ENCODE data around the gene CRTC3.

CRTC3 gene

GRCh38 chr15:90529371-90530249, at the start of gene CRTC3:
Gene CRTC3 (plus strand): TSS chr15:90529923. CDS start chr15:90530072, 149 bp downstream.
- DNase-seq (ENCODE audit: low read depth): peak; percentile 72
- TF ChIP-seq POLR2A (IDR thresholded peaks at IDR 0.05; ENCODE audit: extremely low read depth, insufficient read length) (peak; percentile 54), MYC (IDR thresholded peaks at IDR 0.05; ENCODE audit: low read depth, low read length) (no peak; the same call in 1 of the 2 replicates), CTCF (IDR thresholded peaks at IDR 0.05; ENCODE audit: low read depth, low read length) (no peak), MAX (IDR thresholded peaks at IDR 0.05; ENCODE audit: low read depth, low read length) (0 out of 2 replicates have a peak, but pooled peaks have one; percentile 4)
- H3K4me3 ChIP-seq (ENCODE audit: low read depth, low read length): peak within 1 kb of the TSS; percentile 72

GRCh38 chr15:90481023-90481422, 48.7 kb upstream of the CRTC3 start:
- TF ChIP-seq MAX (IDR thresholded peaks at IDR 0.05; ENCODE audit: low read depth, low read length) (peak; percentile 87), CTCF (IDR thresholded peaks at IDR 0.05; ENCODE audit: low read depth, low read length) (no peak), MYC (IDR thresholded peaks at IDR 0.05; ENCODE audit: low read depth, low read length) (peak; percentile 89)
- DNase-seq (ENCODE audit: low read depth): peak; percentile 95
- H3K4me3 ChIP-seq (ENCODE audit: low read depth, low read length): no peak overlapping the region

- H3K4me3 ChIP-seq (ENCODE audit: low read depth, low read length): no peak overlapping the region
- DNase-seq (ENCODE audit: low read depth): peak; percentile 71
- TF ChIP-seq MYC (IDR thresholded peaks at IDR 0.05; ENCODE audit: low read depth, low read length) (no peak), POLR2A (IDR thresholded peaks at IDR 0.05; ENCODE audit: extremely low read depth, insufficient read length) (no peak), MAX (IDR thresholded peaks at IDR 0.05; ENCODE audit: low read depth, low read length) (no peak), CTCF (IDR thresholded peaks at IDR 0.05; ENCODE audit: low read depth, low read length) (peak; percentile 72)
Measured at GRCh38 chr15:90482124-90483011, 47.4 kb upstream of the CRTC3 start.

GRCh38 chr15:90483012-90483307, 46.8 kb upstream of the CRTC3 start:
- H3K4me3 ChIP-seq (ENCODE audit: low read depth, low read length): no peak overlapping the region
- TF ChIP-seq POLR2A (IDR thresholded peaks at IDR 0.05; ENCODE audit: extremely low read depth, insufficient read length): no peak
- TF ChIP-seq CTCF (IDR thresholded peaks at IDR 0.05; ENCODE audit: low read depth, low read length): no peak
- no peak for TF ChIP-seq MYC (IDR thresholded peaks at IDR 0.05; ENCODE audit: low read depth, low read length)
- no peak for TF ChIP-seq MAX (IDR thresholded peaks at IDR 0.05; ENCODE audit: low read depth, low read length)
- no peak for DNase-seq (ENCODE audit: low read depth)

GRCh38 chr15:90483637-90484036, 46.1 kb upstream of the CRTC3 start:
- no peak for TF ChIP-seq MYC (IDR thresholded peaks at IDR 0.05; ENCODE audit: low read depth, low read length)
- no peak for TF ChIP-seq CTCF (IDR thresholded peaks at IDR 0.05; ENCODE audit: low read depth, low read length)
- no peak for TF ChIP-seq POLR2A (IDR thresholded peaks at IDR 0.05; ENCODE audit: extremely low read depth, insufficient read length)
- H3K4me3 ChIP-seq (ENCODE audit: low read depth, low read length): no peak overlapping the region
- no peak for DNase-seq (ENCODE audit: low read depth)

Data from NB4 (cell line).